GM23338 (cell line): ENCODE measurements around the gene GTPBP4.

Source experiments
- CTCF ChIP-seq, 2 experiments: fragments of 200-600 bp in 1 of 2; sonication (generic) in 1 of 2; conservative IDR thresholded peaks; 2 replicates each; pipeline versions ENCODE4 v1.5.1 to v1.6.1; 2016 to 2017; ENCODE audit warnings: antibody characterized with exemption in 2 of 2, low read depth in 2 of 2, mild to moderate bottlenecking in 2 of 2, moderate library complexity in 1 of 2
- EZH2phosphoT487 ChIP-seq: fragments of 200-600 bp; sonication (generic); IDR thresholded peaks from one replicate; pipeline ENCODE4 v1.8.1; 2018; ENCODE audit warnings: antibody characterized with exemption; ENCODE audit not compliant: unreplicated experiment
- JUNB ChIP-seq: IDR thresholded peaks from one replicate; pipeline ENCODE4 v1.6.1; 2016; ENCODE audit warnings: antibody characterized with exemption; ENCODE audit not compliant: unreplicated experiment
- POLR2AphosphoS5 ChIP-seq: IDR thresholded peaks from 2 replicates; pipeline ENCODE4 v1.6.1; 2016; ENCODE audit warnings: antibody characterized with exemption, low read depth
- ZNF331 ChIP-seq: fragments of 250-450 bp; sonication (Bioruptor Pico); IDR thresholded peaks from 2 replicates; pipeline ENCODE4 v1.5.0; 2020; ENCODE audit warnings: low read depth, mild to moderate bottlenecking, moderate library complexity
- TF ChIP-seq, protein P1 (sequence below): IDR thresholded peaks from 2 replicates; pipeline ENCODE4 v1.6.1; 2016; ENCODE audit warnings: antibody characterized with exemption
- TF ChIP-seq, protein P2 (sequence below): fragments of 250-450 bp; sonication (Bioruptor Pico); IDR thresholded peaks from 2 replicates; pipeline ENCODE4 v1.5.0; 2020; ENCODE audit warnings: mild to moderate bottlenecking, moderate library complexity

DNA sequence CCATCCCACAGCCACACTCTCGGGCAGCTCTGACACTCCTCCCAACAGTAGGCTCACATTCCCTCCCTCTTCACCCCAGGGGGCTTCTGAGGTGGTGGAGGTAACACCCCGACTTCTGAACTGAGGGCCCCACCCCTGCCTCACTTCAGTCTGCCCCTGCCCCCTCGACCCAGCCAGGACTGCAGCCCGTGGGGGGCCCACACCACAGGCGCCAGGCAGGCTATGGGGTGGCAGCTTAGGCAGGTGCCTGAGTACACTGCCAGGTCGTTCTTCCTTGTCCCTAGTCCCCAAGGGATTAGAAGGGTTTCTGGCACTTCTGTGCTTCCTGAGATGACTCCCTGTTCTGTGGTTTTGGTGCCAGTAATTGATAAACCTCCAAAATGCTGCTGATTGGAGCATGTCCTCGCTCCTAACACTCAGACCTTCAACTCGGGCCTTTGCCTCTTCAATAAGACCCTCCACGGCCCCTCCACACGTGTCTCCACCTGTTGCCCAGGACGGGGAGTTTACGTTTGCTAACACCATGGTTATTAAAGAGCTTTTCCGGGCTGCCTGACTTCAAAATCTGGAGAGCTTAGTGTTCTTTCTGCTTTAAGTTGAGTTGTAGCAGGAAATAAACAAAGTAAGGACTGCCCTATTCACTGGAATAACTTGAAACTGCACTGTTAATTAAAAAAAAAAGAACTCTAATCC is 33.0 kb upstream of the GTPBP4 start:
- TF ChIP-seq CTCF (conservative IDR thresholded peaks at IDR 0.05; ENCODE audit: low read depth in 2 of 2) (no peak), EZH2phosphoT487 (no peak), ZNF331 (no peak), POLR2AphosphoS5 (no peak), JUNB (no peak)
- TF ChIP-seq, protein P1, sequence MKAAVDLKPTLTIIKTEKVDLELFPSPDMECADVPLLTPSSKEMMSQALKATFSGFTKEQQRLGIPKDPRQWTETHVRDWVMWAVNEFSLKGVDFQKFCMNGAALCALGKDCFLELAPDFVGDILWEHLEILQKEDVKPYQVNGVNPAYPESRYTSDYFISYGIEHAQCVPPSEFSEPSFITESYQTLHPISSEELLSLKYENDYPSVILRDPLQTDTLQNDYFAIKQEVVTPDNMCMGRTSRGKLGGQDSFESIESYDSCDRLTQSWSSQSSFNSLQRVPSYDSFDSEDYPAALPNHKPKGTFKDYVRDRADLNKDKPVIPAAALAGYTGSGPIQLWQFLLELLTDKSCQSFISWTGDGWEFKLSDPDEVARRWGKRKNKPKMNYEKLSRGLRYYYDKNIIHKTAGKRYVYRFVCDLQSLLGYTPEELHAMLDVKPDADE: no peak
- TF ChIP-seq, protein P2, sequence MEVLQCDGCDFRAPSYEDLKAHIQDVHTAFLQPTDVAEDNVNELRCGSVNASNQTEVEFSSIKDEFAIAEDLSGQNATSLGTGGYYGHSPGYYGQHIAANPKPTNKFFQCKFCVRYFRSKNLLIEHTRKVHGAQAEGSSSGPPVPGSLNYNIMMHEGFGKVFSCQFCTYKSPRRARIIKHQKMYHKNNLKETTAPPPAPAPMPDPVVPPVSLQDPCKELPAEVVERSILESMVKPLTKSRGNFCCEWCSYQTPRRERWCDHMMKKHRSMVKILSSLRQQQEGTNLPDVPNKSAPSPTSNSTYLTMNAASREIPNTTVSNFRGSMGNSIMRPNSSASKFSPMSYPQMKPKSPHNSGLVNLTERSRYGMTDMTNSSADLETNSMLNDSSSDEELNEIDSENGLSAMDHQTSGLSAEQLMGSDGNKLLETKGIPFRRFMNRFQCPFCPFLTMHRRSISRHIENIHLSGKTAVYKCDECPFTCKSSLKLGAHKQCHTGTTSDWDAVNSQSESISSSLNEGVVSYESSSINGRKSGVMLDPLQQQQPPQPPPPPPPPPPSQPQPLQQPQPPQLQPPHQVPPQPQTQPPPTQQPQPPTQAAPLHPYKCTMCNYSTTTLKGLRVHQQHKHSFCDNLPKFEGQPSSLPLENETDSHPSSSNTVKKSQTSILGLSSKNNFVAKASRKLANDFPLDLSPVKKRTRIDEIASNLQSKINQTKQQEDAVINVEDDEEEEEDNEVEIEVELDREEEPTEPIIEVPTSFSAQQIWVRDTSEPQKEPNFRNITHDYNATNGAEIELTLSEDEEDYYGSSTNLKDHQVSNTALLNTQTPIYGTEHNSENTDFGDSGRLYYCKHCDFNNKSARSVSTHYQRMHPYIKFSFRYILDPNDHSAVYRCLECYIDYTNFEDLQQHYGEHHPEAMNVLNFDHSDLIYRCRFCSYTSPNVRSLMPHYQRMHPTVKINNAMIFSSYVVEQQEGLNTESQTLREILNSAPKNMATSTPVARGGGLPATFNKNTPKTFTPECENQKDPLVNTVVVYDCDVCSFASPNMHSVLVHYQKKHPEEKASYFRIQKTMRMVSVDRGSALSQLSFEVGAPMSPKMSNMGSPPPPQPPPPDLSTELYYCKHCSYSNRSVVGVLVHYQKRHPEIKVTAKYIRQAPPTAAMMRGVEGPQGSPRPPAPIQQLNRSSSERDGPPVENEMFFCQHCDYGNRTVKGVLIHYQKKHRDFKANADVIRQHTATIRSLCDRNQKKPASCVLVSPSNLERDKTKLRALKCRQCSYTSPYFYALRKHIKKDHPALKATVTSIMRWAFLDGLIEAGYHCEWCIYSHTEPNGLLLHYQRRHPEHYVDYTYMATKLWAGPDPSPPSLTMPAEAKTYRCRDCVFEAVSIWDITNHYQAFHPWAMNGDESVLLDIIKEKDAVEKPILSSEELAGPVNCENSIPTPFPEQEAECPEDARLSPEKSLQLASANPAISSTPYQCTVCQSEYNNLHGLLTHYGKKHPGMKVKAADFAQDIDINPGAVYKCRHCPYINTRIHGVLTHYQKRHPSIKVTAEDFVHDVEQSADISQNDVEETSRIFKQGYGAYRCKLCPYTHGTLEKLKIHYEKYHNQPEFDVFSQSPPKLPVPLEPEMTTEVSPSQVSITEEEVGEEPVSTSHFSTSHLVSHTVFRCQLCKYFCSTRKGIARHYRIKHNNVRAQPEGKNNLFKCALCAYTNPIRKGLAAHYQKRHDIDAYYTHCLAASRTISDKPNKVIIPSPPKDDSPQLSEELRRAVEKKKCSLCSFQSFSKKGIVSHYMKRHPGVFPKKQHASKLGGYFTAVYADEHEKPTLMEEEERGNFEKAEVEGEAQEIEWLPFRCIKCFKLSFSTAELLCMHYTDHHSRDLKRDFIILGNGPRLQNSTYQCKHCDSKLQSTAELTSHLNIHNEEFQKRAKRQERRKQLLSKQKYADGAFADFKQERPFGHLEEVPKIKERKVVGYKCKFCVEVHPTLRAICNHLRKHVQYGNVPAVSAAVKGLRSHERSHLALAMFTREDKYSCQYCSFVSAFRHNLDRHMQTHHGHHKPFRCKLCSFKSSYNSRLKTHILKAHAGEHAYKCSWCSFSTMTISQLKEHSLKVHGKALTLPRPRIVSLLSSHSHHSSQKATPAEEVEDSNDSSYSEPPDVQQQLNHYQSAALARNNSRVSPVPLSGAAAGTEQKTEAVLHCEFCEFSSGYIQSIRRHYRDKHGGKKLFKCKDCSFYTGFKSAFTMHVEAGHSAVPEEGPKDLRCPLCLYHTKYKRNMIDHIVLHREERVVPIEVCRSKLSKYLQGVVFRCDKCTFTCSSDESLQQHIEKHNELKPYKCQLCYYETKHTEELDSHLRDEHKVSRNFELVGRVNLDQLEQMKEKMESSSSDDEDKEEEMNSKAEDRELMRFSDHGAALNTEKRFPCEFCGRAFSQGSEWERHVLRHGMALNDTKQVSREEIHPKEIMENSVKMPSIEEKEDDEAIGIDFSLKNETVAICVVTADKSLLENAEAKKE (CRISPR knock-in tag): no peak
